GM23338 (cell line): ENCODE results near the gene FBXO11. TPM values are rescaled to one million over a fixed set of nuclear protein-coding genes. Genes with fewer than 3 reads are reported as not detected.

Source experiments
- ATAC-seq: fragments of 200-7000 bp; cut with Tn5 transposase; 3 replicates; pipeline ENCODE4 v1.9.1; 2020
- DNase-seq: peaks from one replicate; pipeline ENCODE4 v3.0.0-alpha.2; 2015; ENCODE audit warnings: low spot score
- H2AFZ ChIP-seq: fragments of 200-600 bp; sonication (generic); 2 replicates; pipeline ENCODE4 v1.8.0; 2016; ENCODE audit warnings: antibody characterized with exemption, mild to moderate bottlenecking, moderate library complexity
- H3F3A ChIP-seq: fragments of 200-600 bp; sonication (generic); replicated peaks from 2 replicates; pipeline ENCODE4 v1.8.0; 2017; ENCODE audit warnings: antibody characterized with exemption, mixed run types, low read depth
- H3K27ac ChIP-seq: fragments of 200-600 bp; sonication (generic); 2 replicates; pipeline ENCODE4 v1.6.1; 2016; ENCODE audit warnings: low read depth
- H3K27me3 ChIP-seq: fragments of 200-600 bp; sonication (generic); 2 replicates; pipeline ENCODE4 v1.8.0; 2016; ENCODE audit warnings: mild to moderate bottlenecking, mixed run types, moderate library complexity; ENCODE audit not compliant: insufficient read depth
- H3K36me3 ChIP-seq: fragments of 200-600 bp; sonication (generic); 2 replicates; pipeline ENCODE4 v1.8.0; 2016; ENCODE audit warnings: mild to moderate bottlenecking; ENCODE audit not compliant: insufficient read depth
- H3K4me1 ChIP-seq: fragments of 200-600 bp; sonication (generic); 2 replicates; pipeline ENCODE4 v1.8.0; 2016; ENCODE audit warnings: mild to moderate bottlenecking, moderate library complexity; ENCODE audit not compliant: insufficient read depth
- H3K4me2 ChIP-seq: fragments of 200-600 bp; sonication (generic); 2 replicates; pipeline ENCODE4 v1.7.1; 2017; ENCODE audit warnings: mixed run types
- H3K4me3 ChIP-seq: fragments of 200-600 bp; sonication (generic); 2 replicates; pipeline ENCODE4 v1.6.1; 2016; ENCODE audit warnings: mixed run types
- H3K79me2 ChIP-seq: fragments of 200-600 bp; sonication (generic); replicated peaks from 2 replicates; pipeline ENCODE4 v1.8.0; 2017; ENCODE audit warnings: mild to moderate bottlenecking; ENCODE audit not compliant: insufficient read depth
- H3K9me2 ChIP-seq: fragments of 200-600 bp; sonication (generic); 2 replicates; pipeline ENCODE4 v1.8.0; 2017; ENCODE audit not compliant: insufficient read depth
- H4K20me1 ChIP-seq: fragments of 200-600 bp; sonication (generic); replicated peaks from 2 replicates; pipeline ENCODE4 v1.8.0; 2017; ENCODE audit warnings: mild to moderate bottlenecking; ENCODE audit not compliant: insufficient read depth
- H3K27ac Mint-ChIP-seq: 2 replicates; pipeline ENCODE4 v1.8.0; 2020; ENCODE audit warnings: inconsistent platforms, mild to moderate bottlenecking, moderate library complexity, mixed read lengths
- H3K27me3 Mint-ChIP-seq: 3 replicates; pipeline ENCODE4 v1.8.0; 2022; ENCODE audit warnings: low read depth, mild to moderate bottlenecking, moderate library complexity, mixed read lengths, inconsistent platforms; ENCODE audit not compliant: insufficient read depth, poor library complexity
- H3K36me3 Mint-ChIP-seq: 3 replicates; pipeline ENCODE4 v1.8.0; 2021; ENCODE audit warnings: low read depth, mild to moderate bottlenecking, inconsistent platforms, moderate library complexity, mixed read lengths
- H3K4me1 Mint-ChIP-seq: 3 replicates; pipeline ENCODE4 v1.8.0; 2020; ENCODE audit warnings: mild to moderate bottlenecking, inconsistent platforms, mixed read lengths
- H3K4me3 Mint-ChIP-seq: 3 replicates; pipeline ENCODE4 v1.8.0; 2021; ENCODE audit warnings: moderate library complexity, mild to moderate bottlenecking, inconsistent platforms, mixed read lengths
- H3K9me3 Mint-ChIP-seq: 3 replicates; pipeline ENCODE4 v1.8.0; 2020; ENCODE audit warnings: moderate library complexity, mild to moderate bottlenecking, inconsistent platforms, mixed read lengths
- CREB1 ChIP-seq: fragments of 250-450 bp; sonication (Bioruptor Pico); IDR thresholded peaks from 2 replicates; pipeline ENCODE4 v1.5.0; 2020; ENCODE audit warnings: low read depth, mild to moderate bottlenecking, moderate library complexity
- EZH2 ChIP-seq: fragments of 200-600 bp; sonication (generic); IDR thresholded peaks from one replicate; pipeline ENCODE4 v1.8.0; 2017; ENCODE audit warnings: antibody characterized with exemption, mild to moderate bottlenecking, low read depth; ENCODE audit not compliant: unreplicated experiment
- EZH2phosphoT487 ChIP-seq: fragments of 200-600 bp; sonication (generic); IDR thresholded peaks from one replicate; pipeline ENCODE4 v1.8.1; 2018; ENCODE audit warnings: antibody characterized with exemption; ENCODE audit not compliant: unreplicated experiment
- JUNB ChIP-seq: IDR thresholded peaks from one replicate; pipeline ENCODE4 v1.6.1; 2016; ENCODE audit warnings: antibody characterized with exemption; ENCODE audit not compliant: unreplicated experiment
- NANOG ChIP-seq: IDR thresholded peaks from 2 replicates; pipeline ENCODE4 v1.6.1; 2016; ENCODE audit warnings: antibody characterized with exemption, borderline replicate concordance
- POLR2AphosphoS5 ChIP-seq: IDR thresholded peaks from 2 replicates; pipeline ENCODE4 v1.6.1; 2016; ENCODE audit warnings: antibody characterized with exemption, low read depth
- STAT1 ChIP-seq: IDR thresholded peaks from one replicate; pipeline ENCODE4 v1.6.1; 2016; ENCODE audit warnings: antibody characterized with exemption; ENCODE audit not compliant: unreplicated experiment
- ZNF114 ChIP-seq: fragments of 250-450 bp; sonication (Bioruptor Pico); IDR thresholded peaks from 2 replicates; pipeline ENCODE4 v1.5.0; 2020; ENCODE audit warnings: mild to moderate bottlenecking, moderate library complexity
- ZNF331 ChIP-seq: fragments of 250-450 bp; sonication (Bioruptor Pico); IDR thresholded peaks from 2 replicates; pipeline ENCODE4 v1.5.0; 2020; ENCODE audit warnings: low read depth, mild to moderate bottlenecking, moderate library complexity
- polyA plus RNA-seq: library from polyadenylated mRNA; unstranded; fragments of >200 nt; fragmentation: Nextera tagmentation; extraction: Ambion mirVana; gene quantifications from 2 replicates; pipeline ENCODE4 v1.2.1, GENCODE V29; 2016
- total RNA-seq: library from RNA; depleted of rRNA; stranded (reverse); fragments of >200 nt; shearing (Covaris generic); gene quantifications from 2 replicates; pipeline ENCODE4 v1.2.3, GENCODE V29; 2014
- TF ChIP-seq, protein P1 (sequence below): fragments of 250-450 bp; sonication (Bioruptor Pico); IDR thresholded peaks from 2 replicates; pipeline ENCODE4 v1.5.0; 2020; ENCODE audit warnings: mild to moderate bottlenecking, moderate library complexity
- TF ChIP-seq, protein P2 (sequence below), 2 experiments: fragments of 200-600 bp in 1 of 2; sonication (generic) in 1 of 2; conservative IDR thresholded peaks; 2 replicates each; pipeline versions ENCODE4 v1.5.1 to v1.6.1; 2016 to 2017; ENCODE audit warnings: antibody characterized with exemption in 2 of 2, low read depth in 2 of 2, mild to moderate bottlenecking in 2 of 2, moderate library complexity in 1 of 2
- TF ChIP-seq, protein P3 (sequence below): IDR thresholded peaks from 2 replicates; pipeline ENCODE4 v1.6.1; 2016; ENCODE audit warnings: antibody characterized with exemption
- TF ChIP-seq, protein P4 (sequence below): IDR thresholded peaks from one replicate; pipeline ENCODE4 v1.6.1; 2018; ENCODE audit warnings: antibody characterized with exemption; ENCODE audit not compliant: unreplicated experiment

FBXO11 gene
- total and polyA plus RNA-seq, 2 experiments from 2014 or later, result 21.5 to 52.7 TPM

DNA sequence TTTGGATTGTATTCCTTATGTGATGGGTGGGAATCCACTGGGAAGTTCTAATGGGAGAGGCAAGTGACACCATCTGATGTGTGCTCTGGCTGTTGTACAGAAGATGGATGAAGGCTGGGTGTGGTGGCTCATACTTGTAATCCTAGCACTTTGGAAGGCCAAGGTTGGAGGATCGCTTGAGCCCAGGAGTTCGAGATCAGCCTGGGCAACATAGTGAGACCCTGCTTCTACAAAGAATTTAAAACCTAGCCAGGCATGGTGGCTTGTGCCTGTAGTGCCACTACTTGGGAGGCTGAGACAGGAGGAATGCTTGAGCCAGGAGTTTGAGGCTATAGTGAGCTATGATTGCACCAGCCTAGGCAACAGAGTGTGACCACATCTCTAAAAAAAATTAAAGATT, 134.0 kb downstream of the FBXO11 start:
- no peaks in the 10 kb centered on the region for H3K79me2 ChIP-seq
- Mint-ChIP-seq H3K4me1 (peaks cover 14% of the 10 kb centered on the region), H3K36me3 (peaks cover 4% of the 10 kb centered on the region; the same call in 1 of the 3 replicates), H3K4me3 (no peak overlapping the region), H3K27ac (no peak overlapping the region), H3K27me3 (peaks cover 5% of the 10 kb centered on the region), H3K9me3 (peaks cover 6% of the 10 kb centered on the region; the same call in 1 of the 3 replicates)
- no peaks in the 10 kb centered on the region for H3K36me3 ChIP-seq
- no peak overlapping the region for H3K27ac ChIP-seq
- TF ChIP-seq CREB1 (CRISPR knock-in tag) (no peak), ZNF331 (CRISPR knock-in tag) (no peak), JUNB (no peak), POLR2AphosphoS5 (no peak), STAT1 (no peak), NANOG (no peak), EZH2 (no peak), EZH2phosphoT487 (no peak), ZNF114 (CRISPR knock-in tag) (no peak)
- TF ChIP-seq, protein P1, sequence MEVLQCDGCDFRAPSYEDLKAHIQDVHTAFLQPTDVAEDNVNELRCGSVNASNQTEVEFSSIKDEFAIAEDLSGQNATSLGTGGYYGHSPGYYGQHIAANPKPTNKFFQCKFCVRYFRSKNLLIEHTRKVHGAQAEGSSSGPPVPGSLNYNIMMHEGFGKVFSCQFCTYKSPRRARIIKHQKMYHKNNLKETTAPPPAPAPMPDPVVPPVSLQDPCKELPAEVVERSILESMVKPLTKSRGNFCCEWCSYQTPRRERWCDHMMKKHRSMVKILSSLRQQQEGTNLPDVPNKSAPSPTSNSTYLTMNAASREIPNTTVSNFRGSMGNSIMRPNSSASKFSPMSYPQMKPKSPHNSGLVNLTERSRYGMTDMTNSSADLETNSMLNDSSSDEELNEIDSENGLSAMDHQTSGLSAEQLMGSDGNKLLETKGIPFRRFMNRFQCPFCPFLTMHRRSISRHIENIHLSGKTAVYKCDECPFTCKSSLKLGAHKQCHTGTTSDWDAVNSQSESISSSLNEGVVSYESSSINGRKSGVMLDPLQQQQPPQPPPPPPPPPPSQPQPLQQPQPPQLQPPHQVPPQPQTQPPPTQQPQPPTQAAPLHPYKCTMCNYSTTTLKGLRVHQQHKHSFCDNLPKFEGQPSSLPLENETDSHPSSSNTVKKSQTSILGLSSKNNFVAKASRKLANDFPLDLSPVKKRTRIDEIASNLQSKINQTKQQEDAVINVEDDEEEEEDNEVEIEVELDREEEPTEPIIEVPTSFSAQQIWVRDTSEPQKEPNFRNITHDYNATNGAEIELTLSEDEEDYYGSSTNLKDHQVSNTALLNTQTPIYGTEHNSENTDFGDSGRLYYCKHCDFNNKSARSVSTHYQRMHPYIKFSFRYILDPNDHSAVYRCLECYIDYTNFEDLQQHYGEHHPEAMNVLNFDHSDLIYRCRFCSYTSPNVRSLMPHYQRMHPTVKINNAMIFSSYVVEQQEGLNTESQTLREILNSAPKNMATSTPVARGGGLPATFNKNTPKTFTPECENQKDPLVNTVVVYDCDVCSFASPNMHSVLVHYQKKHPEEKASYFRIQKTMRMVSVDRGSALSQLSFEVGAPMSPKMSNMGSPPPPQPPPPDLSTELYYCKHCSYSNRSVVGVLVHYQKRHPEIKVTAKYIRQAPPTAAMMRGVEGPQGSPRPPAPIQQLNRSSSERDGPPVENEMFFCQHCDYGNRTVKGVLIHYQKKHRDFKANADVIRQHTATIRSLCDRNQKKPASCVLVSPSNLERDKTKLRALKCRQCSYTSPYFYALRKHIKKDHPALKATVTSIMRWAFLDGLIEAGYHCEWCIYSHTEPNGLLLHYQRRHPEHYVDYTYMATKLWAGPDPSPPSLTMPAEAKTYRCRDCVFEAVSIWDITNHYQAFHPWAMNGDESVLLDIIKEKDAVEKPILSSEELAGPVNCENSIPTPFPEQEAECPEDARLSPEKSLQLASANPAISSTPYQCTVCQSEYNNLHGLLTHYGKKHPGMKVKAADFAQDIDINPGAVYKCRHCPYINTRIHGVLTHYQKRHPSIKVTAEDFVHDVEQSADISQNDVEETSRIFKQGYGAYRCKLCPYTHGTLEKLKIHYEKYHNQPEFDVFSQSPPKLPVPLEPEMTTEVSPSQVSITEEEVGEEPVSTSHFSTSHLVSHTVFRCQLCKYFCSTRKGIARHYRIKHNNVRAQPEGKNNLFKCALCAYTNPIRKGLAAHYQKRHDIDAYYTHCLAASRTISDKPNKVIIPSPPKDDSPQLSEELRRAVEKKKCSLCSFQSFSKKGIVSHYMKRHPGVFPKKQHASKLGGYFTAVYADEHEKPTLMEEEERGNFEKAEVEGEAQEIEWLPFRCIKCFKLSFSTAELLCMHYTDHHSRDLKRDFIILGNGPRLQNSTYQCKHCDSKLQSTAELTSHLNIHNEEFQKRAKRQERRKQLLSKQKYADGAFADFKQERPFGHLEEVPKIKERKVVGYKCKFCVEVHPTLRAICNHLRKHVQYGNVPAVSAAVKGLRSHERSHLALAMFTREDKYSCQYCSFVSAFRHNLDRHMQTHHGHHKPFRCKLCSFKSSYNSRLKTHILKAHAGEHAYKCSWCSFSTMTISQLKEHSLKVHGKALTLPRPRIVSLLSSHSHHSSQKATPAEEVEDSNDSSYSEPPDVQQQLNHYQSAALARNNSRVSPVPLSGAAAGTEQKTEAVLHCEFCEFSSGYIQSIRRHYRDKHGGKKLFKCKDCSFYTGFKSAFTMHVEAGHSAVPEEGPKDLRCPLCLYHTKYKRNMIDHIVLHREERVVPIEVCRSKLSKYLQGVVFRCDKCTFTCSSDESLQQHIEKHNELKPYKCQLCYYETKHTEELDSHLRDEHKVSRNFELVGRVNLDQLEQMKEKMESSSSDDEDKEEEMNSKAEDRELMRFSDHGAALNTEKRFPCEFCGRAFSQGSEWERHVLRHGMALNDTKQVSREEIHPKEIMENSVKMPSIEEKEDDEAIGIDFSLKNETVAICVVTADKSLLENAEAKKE (CRISPR knock-in tag), result no peak
- TF ChIP-seq, protein P2, sequence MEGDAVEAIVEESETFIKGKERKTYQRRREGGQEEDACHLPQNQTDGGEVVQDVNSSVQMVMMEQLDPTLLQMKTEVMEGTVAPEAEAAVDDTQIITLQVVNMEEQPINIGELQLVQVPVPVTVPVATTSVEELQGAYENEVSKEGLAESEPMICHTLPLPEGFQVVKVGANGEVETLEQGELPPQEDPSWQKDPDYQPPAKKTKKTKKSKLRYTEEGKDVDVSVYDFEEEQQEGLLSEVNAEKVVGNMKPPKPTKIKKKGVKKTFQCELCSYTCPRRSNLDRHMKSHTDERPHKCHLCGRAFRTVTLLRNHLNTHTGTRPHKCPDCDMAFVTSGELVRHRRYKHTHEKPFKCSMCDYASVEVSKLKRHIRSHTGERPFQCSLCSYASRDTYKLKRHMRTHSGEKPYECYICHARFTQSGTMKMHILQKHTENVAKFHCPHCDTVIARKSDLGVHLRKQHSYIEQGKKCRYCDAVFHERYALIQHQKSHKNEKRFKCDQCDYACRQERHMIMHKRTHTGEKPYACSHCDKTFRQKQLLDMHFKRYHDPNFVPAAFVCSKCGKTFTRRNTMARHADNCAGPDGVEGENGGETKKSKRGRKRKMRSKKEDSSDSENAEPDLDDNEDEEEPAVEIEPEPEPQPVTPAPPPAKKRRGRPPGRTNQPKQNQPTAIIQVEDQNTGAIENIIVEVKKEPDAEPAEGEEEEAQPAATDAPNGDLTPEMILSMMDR (conservative IDR thresholded peaks at IDR 0.05; ENCODE audit: low read depth in 2 of 2), result no peak
- TF ChIP-seq, protein P3, sequence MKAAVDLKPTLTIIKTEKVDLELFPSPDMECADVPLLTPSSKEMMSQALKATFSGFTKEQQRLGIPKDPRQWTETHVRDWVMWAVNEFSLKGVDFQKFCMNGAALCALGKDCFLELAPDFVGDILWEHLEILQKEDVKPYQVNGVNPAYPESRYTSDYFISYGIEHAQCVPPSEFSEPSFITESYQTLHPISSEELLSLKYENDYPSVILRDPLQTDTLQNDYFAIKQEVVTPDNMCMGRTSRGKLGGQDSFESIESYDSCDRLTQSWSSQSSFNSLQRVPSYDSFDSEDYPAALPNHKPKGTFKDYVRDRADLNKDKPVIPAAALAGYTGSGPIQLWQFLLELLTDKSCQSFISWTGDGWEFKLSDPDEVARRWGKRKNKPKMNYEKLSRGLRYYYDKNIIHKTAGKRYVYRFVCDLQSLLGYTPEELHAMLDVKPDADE, result no peak
- TF ChIP-seq, protein P4, sequence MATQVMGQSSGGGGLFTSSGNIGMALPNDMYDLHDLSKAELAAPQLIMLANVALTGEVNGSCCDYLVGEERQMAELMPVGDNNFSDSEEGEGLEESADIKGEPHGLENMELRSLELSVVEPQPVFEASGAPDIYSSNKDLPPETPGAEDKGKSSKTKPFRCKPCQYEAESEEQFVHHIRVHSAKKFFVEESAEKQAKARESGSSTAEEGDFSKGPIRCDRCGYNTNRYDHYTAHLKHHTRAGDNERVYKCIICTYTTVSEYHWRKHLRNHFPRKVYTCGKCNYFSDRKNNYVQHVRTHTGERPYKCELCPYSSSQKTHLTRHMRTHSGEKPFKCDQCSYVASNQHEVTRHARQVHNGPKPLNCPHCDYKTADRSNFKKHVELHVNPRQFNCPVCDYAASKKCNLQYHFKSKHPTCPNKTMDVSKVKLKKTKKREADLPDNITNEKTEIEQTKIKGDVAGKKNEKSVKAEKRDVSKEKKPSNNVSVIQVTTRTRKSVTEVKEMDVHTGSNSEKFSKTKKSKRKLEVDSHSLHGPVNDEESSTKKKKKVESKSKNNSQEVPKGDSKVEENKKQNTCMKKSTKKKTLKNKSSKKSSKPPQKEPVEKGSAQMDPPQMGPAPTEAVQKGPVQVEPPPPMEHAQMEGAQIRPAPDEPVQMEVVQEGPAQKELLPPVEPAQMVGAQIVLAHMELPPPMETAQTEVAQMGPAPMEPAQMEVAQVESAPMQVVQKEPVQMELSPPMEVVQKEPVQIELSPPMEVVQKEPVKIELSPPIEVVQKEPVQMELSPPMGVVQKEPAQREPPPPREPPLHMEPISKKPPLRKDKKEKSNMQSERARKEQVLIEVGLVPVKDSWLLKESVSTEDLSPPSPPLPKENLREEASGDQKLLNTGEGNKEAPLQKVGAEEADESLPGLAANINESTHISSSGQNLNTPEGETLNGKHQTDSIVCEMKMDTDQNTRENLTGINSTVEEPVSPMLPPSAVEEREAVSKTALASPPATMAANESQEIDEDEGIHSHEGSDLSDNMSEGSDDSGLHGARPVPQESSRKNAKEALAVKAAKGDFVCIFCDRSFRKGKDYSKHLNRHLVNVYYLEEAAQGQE, result no peak
- no peaks in the 10 kb centered on the region for H3K27me3 ChIP-seq
- H3K4me3 ChIP-seq, result no peak overlapping the region
- no peak overlapping the region for H3K4me2 ChIP-seq
- H3F3A ChIP-seq, result no peaks in the 10 kb centered on the region
- no peak overlapping the region for H2AFZ ChIP-seq
- no peaks in the 10 kb centered on the region for H4K20me1 ChIP-seq
- no peaks in the 10 kb centered on the region for H3K9me2 ChIP-seq
- H3K4me1 ChIP-seq, result peaks cover 5% of the 10 kb centered on the region; the same call in 1 of the 2 replicates
- ATAC-seq (no peak), DNase-seq (no peak)
